22Rv1 (cell line): ENCODE measurements around the gene STK39.

Experiments
- CTCF ChIP-seq: fragments of 450-650 bp; IDR thresholded peaks from 2 replicates; pipeline ENCODE4 v1.5.1; 2017; ENCODE audit warnings: mild to moderate bottlenecking
- ZFX ChIP-seq: fragments of 450-650 bp; IDR thresholded peaks from 2 replicates; pipeline ENCODE4 v1.6.1; 2017; ENCODE audit warnings: antibody characterized with exemption, borderline replicate concordance

GRCh38 chr2:168120310-168120709, 127.1 kb downstream of the STK39 start:
- TF ChIP-seq CTCF (no peak), ZFX (no peak)
